CD4-positive, alpha-beta T cell (primary cell): ENCODE results near the gene VAV2. TPM values are rescaled to one million over a fixed set of nuclear protein-coding genes. Genes with fewer than 3 reads are reported as not detected.

Experiments
- ATAC-seq: fragments of 200-7000 bp; cut with Tn5 transposase; one replicate; pipeline ENCODE4 v1.10.0; 2022; ENCODE audit warnings: mild to moderate bottlenecking; ENCODE audit not compliant: poor library complexity
- CTCF ChIA-PET: fragments of 350-600 bp; sonication (Branson Sonifier 250); formaldehyde crosslinking; loops from one replicate; lab custom pipeline; 2021; ENCODE audit warnings: antibody characterized with exemption, inconsistent platforms; lab: Charles Lee
- POLR2A ChIA-PET: fragments of 350-600 bp; sonication (Branson Sonifier 250); formaldehyde crosslinking; loops from one replicate; lab custom pipeline; 2021; ENCODE audit warnings: antibody characterized with exemption, inconsistent platforms; lab: Charles Lee
- DNase-seq, 14 experiments: peaks; one replicate each; pipeline ENCODE4 v3.0.0-alpha.2; 2013 to 2020; ENCODE audit warnings: mixed read lengths in 2 of 14
- H3K27ac ChIP-seq, 2 donors: one replicate each; pipeline versions ENCODE4 v1.5.1 to v1.7.0; 2013; ENCODE audit warnings: low read length in 2 of 2, low read depth in 1 of 2, mild to moderate bottlenecking in 1 of 2
- H3K27me3 ChIP-seq, 2 experiments: 1 replicate in 1 of 2; 2 replicates in 1 of 2; pipeline versions ENCODE4 v1.6.1 to v1.7.0; 2013; ENCODE audit warnings: low read length in 2 of 2, control low read depth in 1 of 2, mild to moderate bottlenecking in 1 of 2, moderate library complexity in 1 of 2; ENCODE audit not compliant: insufficient read depth in 2 of 2, control insufficient read depth in 1 of 2
- H3K36me3 ChIP-seq: one replicate; pipeline ENCODE4 v1.6.1; 2013; ENCODE audit warnings: low read length, control low read depth; ENCODE audit not compliant: insufficient read depth
- H3K4me1 ChIP-seq: one replicate; pipeline ENCODE4 v1.6.1; 2013; ENCODE audit warnings: low read length, control low read depth; ENCODE audit not compliant: insufficient read depth
- H3K4me3 ChIP-seq: one replicate; pipeline ENCODE4 v1.5.1; 2013; ENCODE audit warnings: mild to moderate bottlenecking, low read length, moderate library complexity
- H3K9me3 ChIP-seq, 2 experiments: 1 replicate in 1 of 2; 2 replicates in 1 of 2; pipeline versions ENCODE4 v1.6.1 to v1.7.0; 2013; ENCODE audit warnings: low read length in 2 of 2, mild to moderate bottlenecking in 2 of 2, control low read depth in 1 of 2, moderate library complexity in 1 of 2; ENCODE audit not compliant: control insufficient read depth in 1 of 2, insufficient read depth in 1 of 2
- H3K27ac Mint-ChIP-seq: one replicate; pipeline ENCODE4 v1.8.0; 2020; ENCODE audit warnings: mixed read lengths
- H3K27me3 Mint-ChIP-seq: one replicate; pipeline ENCODE4 v1.8.0; 2021; ENCODE audit warnings: mixed read lengths
- H3K36me3 Mint-ChIP-seq: one replicate; pipeline ENCODE4 v1.8.0; 2021; ENCODE audit warnings: low read depth, mixed read lengths
- H3K4me1 Mint-ChIP-seq: one replicate; pipeline ENCODE4 v1.8.0; 2021; ENCODE audit warnings: low read depth, mixed read lengths
- H3K4me3 Mint-ChIP-seq: one replicate; pipeline ENCODE4 v1.8.0; 2020; ENCODE audit warnings: mild to moderate bottlenecking, mixed read lengths
- H3K9me3 Mint-ChIP-seq: one replicate; pipeline ENCODE4 v1.8.0; 2020; ENCODE audit warnings: mixed read lengths
- CTCF ChIP-seq: fragments of 200-600 bp; IDR thresholded peaks from one replicate; pipeline ENCODE4 v1.8.0; 2022; ENCODE audit warnings: antibody characterized with exemption, mild to moderate bottlenecking
- intact Hi-C, 2 experiments: fragments of 100-400 bp; cut with DNase I in 1 of 2; cut with micrococcal nuclease in 1 of 2; formaldehyde crosslinking; loops; one replicate each; pipeline versions ENCODE4 v1.15.1 to v1.9.0; 2023 to 2025; cut with DNase I, micrococcal nuclease
- total RNA-seq, 174 experiments: library from RNA in 2 of 174; stranded (reverse) in 2 of 174; gene quantifications; one replicate each; pipeline ENCODE4 v1.2.3 and lab custom pipeline; 2021 to 2026

VAV2 gene
- total RNA-seq, 2 experiments from 2014 or later = 1.6 to 1.7 TPM

- CTCF ChIA-PET = no interaction called here
- no peak for TF ChIP-seq CTCF
- H3K4me1 Mint-ChIP-seq = peaks cover 1% of the 10 kb centered on the region
- intact Hi-C loops = no loop called here
- H3K27me3 Mint-ChIP-seq = no peaks in the 10 kb centered on the region
- no peak overlapping the region for H3K4me3 ChIP-seq
- no peaks in the 10 kb centered on the region for H3K36me3 Mint-ChIP-seq
- H3K36me3 ChIP-seq = no peaks in the 10 kb centered on the region
- H3K4me1 ChIP-seq = peaks cover 1% of the 10 kb centered on the region
- no peak overlapping the region for H3K27ac ChIP-seq
- H3K4me3 Mint-ChIP-seq = no peak overlapping the region
- no peak overlapping the region for H3K27ac Mint-ChIP-seq
- POLR2A ChIA-PET = no interaction called here
- ATAC-seq (no peak), DNase-seq (no peak)
- no peaks in the 10 kb centered on the region for H3K27me3 ChIP-seq
- H3K9me3 ChIP-seq = no peaks in the 10 kb centered on the region
- H3K9me3 Mint-ChIP-seq = no peaks in the 10 kb centered on the region
Measured at GRCh38 chr9:133948561-133949485, 43.3 kb downstream of the VAV2 start.

GRCh38 chr9:133948131-133948530 is 44.0 kb downstream of the VAV2 start:
- no peak for DNase-seq
- no peak for ATAC-seq
- no peak overlapping the region for H3K27ac ChIP-seq
- H3K9me3 ChIP-seq = no peaks in the 10 kb centered on the region
- H3K27ac Mint-ChIP-seq = no peak overlapping the region
- intact Hi-C loops = no loop called here
- no peaks in the 10 kb centered on the region for H3K36me3 Mint-ChIP-seq
- ChIA-PET POLR2A (no interaction called here), CTCF (no interaction called here)
- H3K4me1 ChIP-seq = no peaks in the 10 kb centered on the region
- no peak overlapping the region for H3K4me3 ChIP-seq
- no peaks in the 10 kb centered on the region for H3K4me1 Mint-ChIP-seq
- no peak overlapping the region for H3K4me3 Mint-ChIP-seq
- no peaks in the 10 kb centered on the region for H3K27me3 Mint-ChIP-seq
- no peaks in the 10 kb centered on the region for H3K36me3 ChIP-seq
- H3K9me3 Mint-ChIP-seq = no peaks in the 10 kb centered on the region
- H3K27me3 ChIP-seq = no peaks in the 10 kb centered on the region
- TF ChIP-seq CTCF = no peak

- H3K4me1 ChIP-seq = no peaks in the 10 kb centered on the region
- Mint-ChIP-seq H3K4me1 (no peaks in the 10 kb centered on the region), H3K36me3 (no peaks in the 10 kb centered on the region), H3K27ac (no peak overlapping the region), H3K9me3 (no peaks in the 10 kb centered on the region), H3K27me3 (no peaks in the 10 kb centered on the region), H3K4me3 (no peak overlapping the region)
- CTCF ChIA-PET = no interaction called here
- H3K27me3 ChIP-seq = no peaks in the 10 kb centered on the region
- no peak overlapping the region for H3K27ac ChIP-seq
- no peaks in the 10 kb centered on the region for H3K9me3 ChIP-seq
- no peak for ATAC-seq
- POLR2A ChIA-PET = no interaction called here
- H3K36me3 ChIP-seq = no peaks in the 10 kb centered on the region
- no peak for TF ChIP-seq CTCF
- intact Hi-C loops = no loop called here
- H3K4me3 ChIP-seq = no peak overlapping the region
- no peak for DNase-seq
Measured at GRCh38 chr9:133946840-133947486, 45.2 kb downstream of the VAV2 start.
